DND-41 (cell line): ENCODE data around the gene CUL3.
A peak's percentile ranks its signal among the peaks of the same experiment; 100 is the strongest.

Experiments
- ATAC-seq: fragments of 200-7000 bp; cut with Tn5 transposase; 3 replicates; pipeline ENCODE4 v1.9.1; 2021; ENCODE audit warnings: low read depth; ENCODE audit not compliant: insufficient read depth
- DNase-seq: peaks from one replicate; pipeline ENCODE4 v3.0.0-alpha.2; 2020
- H2AFZ ChIP-seq: 2 replicates; pipeline ENCODE4 v1.6.0; 2012; ENCODE audit warnings: low read depth, low read length
- H3K27ac ChIP-seq: 2 replicates; pipeline ENCODE4 v1.5.1; 2012; ENCODE audit warnings: low read length, inconsistent platforms
- H3K27me3 ChIP-seq: fragments of 200-600 bp; sonication (generic); 2 replicates; pipeline ENCODE4 v1.6.0; 2012; ENCODE audit warnings: low read length, mild to moderate bottlenecking, inconsistent platforms; ENCODE audit not compliant: insufficient read depth, poor library complexity
- H3K36me3 ChIP-seq: 2 replicates; pipeline ENCODE4 v1.5.1; 2012; ENCODE audit warnings: low read length, inconsistent platforms; ENCODE audit not compliant: insufficient read depth
- H3K4me1 ChIP-seq: 2 replicates; pipeline ENCODE4 v1.5.1; 2012; ENCODE audit warnings: mild to moderate bottlenecking, low read length; ENCODE audit not compliant: insufficient read depth
- H3K4me2 ChIP-seq: 2 replicates; pipeline ENCODE4 v1.6.0; 2012; ENCODE audit warnings: mild to moderate bottlenecking, moderate library complexity, low read length, inconsistent platforms; ENCODE audit not compliant: insufficient read depth
- H3K4me3 ChIP-seq, 2 experiments: fragments of 200-600 bp in 1 of 2; shearing (Covaris generic) in 1 of 2; 2 replicates each; pipeline ENCODE4 v1.5.1; 2012 to 2016; ENCODE audit warnings: inconsistent platforms in 2 of 2, low read length in 2 of 2, mild to moderate bottlenecking in 2 of 2, low read depth in 1 of 2, moderate library complexity in 1 of 2
- H3K79me2 ChIP-seq: 2 replicates; pipeline ENCODE4 v1.6.0; 2012; ENCODE audit warnings: low read length, inconsistent platforms; ENCODE audit not compliant: insufficient read depth
- H3K9ac ChIP-seq: 2 replicates; pipeline ENCODE4 v1.6.0; 2012; ENCODE audit warnings: low read depth, mild to moderate bottlenecking, inconsistent platforms, low read length, moderate library complexity
- H3K9me3 ChIP-seq: 2 replicates; pipeline ENCODE4 v1.5.1; 2012; ENCODE audit warnings: low read length, moderate library complexity, mild to moderate bottlenecking, inconsistent platforms; ENCODE audit not compliant: insufficient read depth, severe bottlenecking
- H4K20me1 ChIP-seq: 2 replicates; pipeline ENCODE4 v1.6.0; 2012; ENCODE audit warnings: low read length; ENCODE audit not compliant: insufficient read depth
- CTCF ChIP-seq: IDR thresholded peaks from 2 replicates; pipeline ENCODE4 v1.5.1; 2012; ENCODE audit warnings: borderline replicate concordance, low read length, moderate library complexity, mild to moderate bottlenecking; ENCODE audit not compliant: poor library complexity, severe bottlenecking; ENCODE audit errors: extremely low read depth
- EZH2 ChIP-seq: IDR thresholded peaks from 3 replicates; pipeline ENCODE4 v1.6.1; 2012; ENCODE audit warnings: borderline replicate concordance, low read depth, mild to moderate bottlenecking, moderate library complexity, low read length, inconsistent platforms; ENCODE audit not compliant: severe bottlenecking

The CUL3 gene

GRCh38 chr2:224585211-224586088, at the start of gene CUL3:
TSS of gene CUL3 (minus strand) at chr2:224585363. CDS start at chr2:224585009, 354 bp downstream.
- Histone ChIP-seq H4K20me1 (peaks cover 37% of the 10 kb centered on the region), H3K4me1 (peaks cover 53% of the 10 kb centered on the region), H3K36me3 (peaks cover 10% of the 10 kb centered on the region; the same call in 1 of the 2 replicates), H3K27ac (peak within 1 kb of the TSS; percentile 85), H3K4me3 (peak within 1 kb of the TSS; percentile 86 to 92; a peak in 3 of 4 replicates), H3K9ac (peak within 1 kb of the TSS; percentile 79), H3K9me3 (no peaks in the 10 kb centered on the region), H3K79me2 (peaks cover 45% of the 10 kb centered on the region), H3K27me3 (no peaks in the 10 kb centered on the region), H2AFZ (peak within 1 kb of the TSS; percentile 91), H3K4me2 (peak within 1 kb of the TSS; percentile 90)
- DNase-seq, result peak; percentile 99
- no peak for TF ChIP-seq CTCF
- no peak for TF ChIP-seq EZH2
- ATAC-seq, result peak; percentile 94

DNA sequence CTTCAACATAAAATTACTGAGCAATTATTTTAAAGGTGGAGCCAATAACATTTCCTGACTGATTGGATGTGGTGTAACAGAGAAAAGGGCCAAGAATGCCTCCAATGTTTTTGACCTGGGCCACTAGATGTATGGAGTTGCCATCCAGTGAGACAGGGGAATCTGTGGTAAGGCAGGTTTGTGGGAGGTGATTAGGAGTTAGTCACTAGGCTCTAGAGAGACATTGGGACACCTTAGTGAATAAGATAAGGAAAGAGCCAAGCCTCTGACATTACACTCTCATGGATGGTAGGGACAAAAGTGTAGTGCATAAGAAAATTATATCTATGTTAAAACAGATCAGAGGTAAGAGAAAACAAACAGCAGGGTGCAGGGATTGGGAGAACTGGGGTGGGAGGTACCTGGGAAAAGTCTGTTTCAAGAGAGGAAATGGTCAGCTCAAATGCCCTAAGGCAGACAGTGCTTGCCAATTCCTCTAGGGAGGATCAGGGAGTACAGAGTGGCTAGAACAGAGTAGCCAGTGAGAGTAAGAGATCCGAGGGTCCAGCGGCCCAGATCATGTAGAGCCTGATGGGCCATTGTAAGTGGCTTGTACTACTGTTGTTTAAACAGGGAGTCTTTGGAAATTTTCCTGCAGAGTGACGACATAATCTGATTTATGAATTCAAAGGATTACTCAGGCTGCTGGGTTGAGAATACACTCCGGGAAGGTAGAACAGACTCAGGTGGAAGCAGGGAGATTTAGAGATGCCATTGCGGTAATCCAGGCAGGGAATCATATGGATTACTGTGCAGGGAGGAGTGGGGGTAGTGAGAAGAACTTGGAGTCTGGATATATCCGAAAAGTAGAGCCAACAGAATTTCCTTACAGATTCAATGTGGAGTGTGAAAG, 45.7 kb upstream of the CUL3 start:
- Histone ChIP-seq H3K4me1 (no peaks in the 10 kb centered on the region), H3K27me3 (no peaks in the 10 kb centered on the region), H3K9ac (no peak overlapping the region), H3K4me2 (no peak overlapping the region), H3K36me3 (no peaks in the 10 kb centered on the region), H3K9me3 (no peaks in the 10 kb centered on the region), H4K20me1 (no peaks in the 10 kb centered on the region), H3K4me3 (no peak overlapping the region), H3K27ac (no peak overlapping the region), H2AFZ (no peak overlapping the region), H3K79me2 (no peaks in the 10 kb centered on the region)
- TF ChIP-seq EZH2, result no peak
- no peak for TF ChIP-seq CTCF
- ATAC-seq, result no peak
- no peak for DNase-seq

- TF ChIP-seq CTCF (no peak), EZH2 (no peak)
- H2AFZ ChIP-seq, result no peak overlapping the region
- no peaks in the 10 kb centered on the region for H4K20me1 ChIP-seq
- DNase-seq (no peak), ATAC-seq (no peak)
- no peaks in the 10 kb centered on the region for H3K79me2 ChIP-seq
- no peaks in the 10 kb centered on the region for H3K9me3 ChIP-seq
- no peaks in the 10 kb centered on the region for H3K4me1 ChIP-seq
- H3K36me3 ChIP-seq, result no peaks in the 10 kb centered on the region
- no peaks in the 10 kb centered on the region for H3K27me3 ChIP-seq
- no peak overlapping the region for H3K9ac ChIP-seq
- no peak overlapping the region for H3K4me3 ChIP-seq
- no peak overlapping the region for H3K4me2 ChIP-seq
- no peak overlapping the region for H3K27ac ChIP-seq
Observed at GRCh38 chr2:224628416-224628815, 43.3 kb upstream of the CUL3 start.
